Left renal cortex interstitium (tissue), 4 donors: ENCODE measurements around the gene CELSR2. TPM values are rescaled to one million over a fixed set of nuclear protein-coding genes. Genes with fewer than 3 reads are reported as not detected.

Experiments used
- DNase-seq, 4 donors: peaks; one replicate each; pipeline ENCODE4 v3.0.0-alpha.2; 2013; ENCODE audit warnings: low read depth in 4 of 4, low spot score in 2 of 4, missing footprints in 1 of 4
- polyA plus RNA-seq, 4 donors: library from polyadenylated mRNA; unstranded; fragments of 120-200 nt; gene quantifications; one replicate each; pipeline ENCODE4 v1.2.1, GENCODE V29; 2013; ENCODE audit not compliant: insufficient read length in 4 of 4

Gene CELSR2
- polyA plus RNA-seq, 4 donors: 23.6 to 46.9 (median 32.9) TPM

DNA sequence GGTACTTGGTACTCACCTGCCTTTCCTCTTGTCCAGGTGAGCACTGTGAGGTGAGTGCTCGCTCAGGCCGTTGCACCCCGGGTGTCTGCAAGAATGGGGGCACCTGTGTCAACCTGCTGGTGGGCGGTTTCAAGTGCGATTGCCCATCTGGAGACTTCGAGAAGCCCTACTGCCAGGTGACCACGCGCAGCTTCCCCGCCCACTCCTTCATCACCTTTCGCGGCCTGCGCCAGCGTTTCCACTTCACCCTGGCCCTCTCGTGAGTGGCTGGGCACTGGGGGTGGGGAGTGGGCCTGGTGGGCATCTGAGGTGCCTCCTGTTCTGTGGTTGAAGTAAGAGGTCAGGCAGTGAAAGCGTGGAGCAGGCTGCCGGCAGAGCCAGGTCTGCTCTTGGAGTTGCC lies 11.7 kb downstream of the CELSR2 start:
- no peak for DNase-seq

DNA sequence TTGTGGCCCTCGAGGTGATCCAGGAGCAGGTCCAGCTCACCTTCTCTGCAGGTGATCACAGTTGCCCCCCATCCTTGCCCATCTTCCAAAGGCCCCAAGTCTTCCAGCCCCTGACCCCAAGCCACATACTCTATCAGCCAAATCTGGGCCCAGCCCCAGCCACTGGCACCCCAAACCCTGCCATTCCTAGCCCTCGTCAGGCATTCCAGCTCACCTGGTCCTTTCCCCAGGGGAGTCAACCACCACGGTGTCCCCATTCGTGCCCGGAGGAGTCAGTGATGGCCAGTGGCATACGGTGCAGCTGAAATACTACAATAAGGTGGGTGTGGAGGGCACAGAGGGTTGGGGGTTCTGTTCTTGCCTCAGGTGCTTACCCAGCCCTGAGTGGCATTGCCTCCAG lies 12.2 kb downstream of the CELSR2 start:
- DNase-seq: no peak

DNA sequence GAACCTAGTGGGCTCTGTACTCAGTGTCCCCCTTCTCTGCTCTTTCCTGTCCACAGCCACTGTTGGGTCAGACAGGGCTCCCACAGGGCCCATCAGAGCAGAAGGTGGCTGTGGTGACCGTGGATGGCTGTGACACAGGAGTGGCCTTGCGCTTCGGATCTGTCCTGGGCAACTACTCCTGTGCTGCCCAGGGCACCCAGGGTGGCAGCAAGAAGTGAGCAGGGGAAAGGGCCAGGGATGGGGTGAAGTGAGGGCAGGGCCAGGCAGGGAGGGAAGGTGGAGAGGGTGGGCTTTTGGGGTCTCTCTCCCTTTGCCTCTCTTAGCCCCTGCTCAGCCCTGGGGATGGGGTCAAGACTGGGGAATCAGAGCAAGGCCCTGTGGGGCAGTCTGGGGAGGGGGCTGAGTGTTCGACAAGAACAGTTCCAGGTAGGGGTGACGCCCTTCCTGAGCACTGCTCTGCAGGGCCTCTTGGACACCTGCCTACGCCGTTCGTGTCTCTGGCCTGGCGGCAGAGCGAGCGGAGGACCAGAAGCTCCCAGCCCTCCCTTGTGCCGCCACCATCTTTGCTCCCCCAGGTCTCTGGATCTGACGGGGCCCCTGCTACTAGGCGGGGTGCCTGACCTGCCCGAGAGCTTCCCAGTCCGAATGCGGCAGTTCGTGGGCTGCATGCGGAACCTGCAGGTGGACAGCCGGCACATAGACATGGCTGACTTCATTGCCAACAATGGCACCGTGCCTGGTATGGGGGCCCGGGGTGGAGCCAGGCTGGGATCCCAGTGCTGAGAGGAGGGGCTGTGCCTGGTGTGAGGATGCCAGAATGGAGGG lies 13.1 kb downstream of the CELSR2 start:
- DNase-seq: no peak

DNA sequence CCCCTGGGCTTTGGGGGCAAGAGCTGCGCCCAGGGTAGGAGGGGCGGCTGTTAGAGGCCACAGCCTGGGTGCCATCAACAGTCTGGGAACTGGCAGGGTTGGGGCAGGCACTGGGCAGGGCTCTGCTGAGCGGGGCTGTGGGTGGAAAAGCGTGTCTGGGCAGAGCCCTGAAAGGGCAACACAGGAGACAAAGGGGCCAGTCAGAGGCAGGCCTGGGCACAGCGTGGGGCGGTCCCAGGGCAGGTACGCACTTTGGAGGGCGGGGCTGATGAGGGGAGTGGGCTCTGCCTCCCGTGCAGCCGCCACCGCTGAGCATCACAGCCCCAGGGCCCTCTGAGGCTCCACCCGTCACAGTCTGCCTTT lies 13.9 kb downstream of the CELSR2 start:
- DNase-seq: no peak

DNA sequence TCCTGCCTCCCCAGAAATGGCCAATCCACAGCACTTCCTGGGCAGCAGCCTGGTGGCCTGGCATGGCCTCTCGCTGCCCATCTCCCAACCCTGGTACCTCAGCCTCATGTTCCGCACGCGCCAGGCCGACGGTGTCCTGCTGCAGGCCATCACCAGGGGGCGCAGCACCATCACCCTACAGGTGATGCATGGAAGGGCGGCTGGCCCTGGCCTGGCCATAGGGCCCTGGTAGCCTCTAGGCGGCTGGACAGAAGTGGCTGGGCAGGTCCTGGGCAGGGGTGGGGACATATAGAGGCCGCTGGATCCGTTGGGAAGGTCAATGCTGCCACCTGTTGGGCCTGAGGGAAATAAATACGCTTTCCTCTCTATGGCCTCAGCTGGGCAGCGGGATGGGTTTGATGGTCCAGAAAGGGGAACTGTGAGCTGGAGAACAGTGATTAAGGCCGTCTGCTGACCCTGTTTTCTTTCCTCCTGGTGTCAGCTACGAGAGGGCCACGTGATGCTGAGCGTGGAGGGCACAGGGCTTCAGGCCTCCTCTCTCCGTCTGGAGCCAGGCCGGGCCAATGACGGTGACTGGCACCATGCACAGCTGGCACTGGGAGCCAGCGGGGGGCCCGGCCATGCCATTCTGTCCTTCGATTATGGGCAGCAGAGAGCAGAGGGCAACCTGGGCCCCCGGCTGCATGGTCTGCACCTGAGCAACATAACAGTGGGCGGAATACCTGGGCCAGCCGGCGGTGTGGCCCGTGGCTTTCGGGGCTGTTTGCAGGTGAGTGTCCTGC lies 14.4 kb downstream of the CELSR2 start:
- DNase-seq: no peak

DNA sequence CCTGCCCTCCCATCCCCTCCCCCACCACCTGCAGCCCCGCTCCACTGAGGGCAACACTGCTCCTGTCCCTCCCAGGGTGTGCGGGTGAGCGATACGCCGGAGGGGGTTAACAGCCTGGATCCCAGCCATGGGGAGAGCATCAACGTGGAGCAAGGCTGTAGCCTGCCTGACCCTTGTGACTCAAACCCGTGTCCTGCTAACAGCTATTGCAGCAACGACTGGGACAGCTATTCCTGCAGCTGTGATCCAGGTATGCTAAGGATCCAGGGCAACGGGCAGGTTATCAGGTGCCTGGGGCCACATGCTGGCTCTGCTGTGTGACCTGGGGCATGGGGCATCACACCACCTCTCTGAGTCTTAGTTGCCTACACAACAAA lies 15.0 kb downstream of the CELSR2 start:
- no peak for DNase-seq

DNA sequence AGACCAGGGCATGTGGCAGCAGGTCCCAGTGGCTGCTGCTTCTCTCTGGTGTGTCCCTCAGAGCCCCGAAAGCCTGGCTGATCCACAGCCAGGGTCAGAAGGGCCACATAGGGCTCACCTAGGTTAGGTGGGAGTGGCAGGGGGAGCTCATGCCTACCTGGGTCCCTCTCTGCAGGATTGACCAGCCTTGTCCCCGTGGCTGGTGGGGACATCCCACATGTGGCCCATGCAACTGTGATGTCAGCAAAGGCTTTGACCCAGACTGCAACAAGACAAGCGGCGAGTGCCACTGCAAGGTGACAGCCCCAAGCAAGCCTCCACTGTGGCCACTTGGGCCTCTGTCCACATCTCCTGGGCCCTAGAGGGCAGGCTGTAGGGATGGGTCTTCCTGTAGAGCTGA lies 15.7 kb downstream of the CELSR2 start:
- no peak for DNase-seq

DNA sequence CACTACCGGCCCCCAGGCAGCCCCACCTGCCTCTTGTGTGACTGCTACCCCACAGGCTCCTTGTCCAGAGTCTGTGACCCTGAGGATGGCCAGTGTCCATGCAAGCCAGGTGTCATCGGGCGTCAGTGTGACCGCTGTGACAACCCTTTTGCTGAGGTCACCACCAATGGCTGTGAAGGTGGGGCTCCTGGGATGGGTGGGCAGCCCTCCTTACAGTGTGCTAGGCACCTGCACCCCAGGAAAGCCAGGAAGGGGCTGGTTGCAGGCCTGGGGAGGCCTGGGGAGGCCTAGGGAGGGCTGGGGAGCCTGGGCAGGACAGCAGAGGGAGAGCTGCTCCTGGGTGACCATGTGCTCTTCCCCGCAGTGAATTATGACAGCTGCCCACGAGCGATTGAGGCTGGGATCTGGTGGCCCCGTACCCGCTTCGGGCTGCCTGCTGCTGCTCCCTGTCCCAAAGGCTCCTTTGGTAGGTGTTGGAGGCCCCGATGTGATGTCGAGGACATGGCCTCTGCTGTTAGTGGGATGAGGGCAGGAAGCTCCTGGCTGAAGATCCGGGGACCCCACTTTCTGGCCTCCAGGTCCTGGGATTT lies 16.5 kb downstream of the CELSR2 start:
- no peak for DNase-seq

DNA sequence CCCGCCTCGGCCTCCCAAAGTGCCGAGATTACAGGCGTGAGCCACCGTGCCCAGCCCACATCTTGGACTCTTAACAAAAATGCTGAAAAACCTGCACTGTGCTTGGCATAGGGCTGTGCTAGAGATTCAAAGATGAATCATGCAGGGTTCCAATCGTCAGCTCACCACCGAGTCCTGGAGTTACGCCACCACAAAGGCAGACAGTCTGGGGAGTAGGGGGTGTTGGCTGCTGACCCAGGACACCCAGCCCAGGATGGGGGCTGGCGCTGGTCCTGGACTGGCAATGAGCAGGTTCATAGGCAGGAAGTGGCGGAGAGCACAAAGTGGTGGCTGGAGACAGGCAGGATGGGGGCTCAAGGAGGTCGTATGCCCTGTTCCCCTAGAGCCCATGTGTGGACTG lies 17.6 kb downstream of the CELSR2 start:
- DNase-seq: no peak

DNA sequence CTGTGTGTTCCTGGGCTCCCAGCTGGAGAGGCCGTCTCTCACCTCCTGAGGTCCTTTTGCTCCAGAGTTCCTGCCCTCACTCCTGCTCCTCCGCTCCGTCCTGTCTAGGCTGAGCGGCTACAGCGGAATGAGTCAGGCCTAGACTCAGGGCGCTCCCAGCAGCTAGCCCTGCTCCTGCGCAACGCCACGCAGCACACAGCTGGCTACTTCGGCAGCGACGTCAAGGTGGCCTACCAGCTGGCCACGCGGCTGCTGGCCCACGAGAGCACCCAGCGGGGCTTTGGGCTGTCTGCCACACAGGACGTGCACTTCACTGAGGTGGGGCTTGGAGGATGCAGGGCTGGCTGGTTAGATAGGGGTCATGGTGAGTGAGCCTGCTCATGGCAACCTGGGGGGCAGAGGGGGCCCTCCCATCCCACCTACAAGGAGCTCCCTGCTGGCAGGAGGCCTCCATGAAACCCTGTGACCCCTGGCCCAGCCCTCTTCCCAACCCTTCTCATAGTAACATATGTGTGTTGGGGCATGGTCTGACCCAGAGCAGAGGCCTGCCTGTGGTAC lies 18.5 kb downstream of the CELSR2 start:
- no peak for DNase-seq

DNA sequence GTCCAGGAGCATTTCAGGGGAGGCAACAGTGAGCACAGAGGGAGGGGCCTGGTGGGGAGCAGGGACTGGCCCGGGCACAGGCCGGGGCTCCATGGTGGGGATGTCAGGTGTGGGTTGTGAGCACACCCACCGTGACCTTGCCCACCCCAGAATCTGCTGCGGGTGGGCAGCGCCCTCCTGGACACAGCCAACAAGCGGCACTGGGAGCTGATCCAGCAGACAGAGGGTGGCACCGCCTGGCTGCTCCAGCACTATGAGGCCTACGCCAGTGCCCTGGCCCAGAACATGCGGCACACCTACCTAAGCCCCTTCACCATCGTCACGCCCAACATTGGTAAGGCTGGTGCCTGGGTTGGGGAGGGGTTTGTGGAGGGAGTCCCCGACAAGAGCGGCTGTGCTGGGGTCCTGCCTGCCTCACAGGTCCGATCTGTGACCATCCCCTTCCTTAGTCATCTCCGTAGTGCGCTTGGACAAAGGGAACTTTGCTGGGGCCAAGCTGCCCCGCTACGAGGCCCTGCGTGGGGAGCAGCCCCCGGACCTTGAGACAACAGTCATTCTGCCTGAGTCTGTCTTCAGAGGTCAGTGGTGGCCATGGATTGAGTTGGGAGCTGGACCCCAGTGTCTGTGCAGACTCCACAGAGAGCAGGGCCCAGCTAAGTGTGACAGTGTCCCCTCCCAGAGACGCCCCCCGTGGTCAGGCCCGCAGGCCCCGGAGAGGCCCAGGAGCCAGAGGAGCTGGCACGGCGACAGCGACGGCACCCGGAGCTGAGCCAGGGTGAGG lies 19.3 kb downstream of the CELSR2 start:
- DNase-seq: no peak

DNA sequence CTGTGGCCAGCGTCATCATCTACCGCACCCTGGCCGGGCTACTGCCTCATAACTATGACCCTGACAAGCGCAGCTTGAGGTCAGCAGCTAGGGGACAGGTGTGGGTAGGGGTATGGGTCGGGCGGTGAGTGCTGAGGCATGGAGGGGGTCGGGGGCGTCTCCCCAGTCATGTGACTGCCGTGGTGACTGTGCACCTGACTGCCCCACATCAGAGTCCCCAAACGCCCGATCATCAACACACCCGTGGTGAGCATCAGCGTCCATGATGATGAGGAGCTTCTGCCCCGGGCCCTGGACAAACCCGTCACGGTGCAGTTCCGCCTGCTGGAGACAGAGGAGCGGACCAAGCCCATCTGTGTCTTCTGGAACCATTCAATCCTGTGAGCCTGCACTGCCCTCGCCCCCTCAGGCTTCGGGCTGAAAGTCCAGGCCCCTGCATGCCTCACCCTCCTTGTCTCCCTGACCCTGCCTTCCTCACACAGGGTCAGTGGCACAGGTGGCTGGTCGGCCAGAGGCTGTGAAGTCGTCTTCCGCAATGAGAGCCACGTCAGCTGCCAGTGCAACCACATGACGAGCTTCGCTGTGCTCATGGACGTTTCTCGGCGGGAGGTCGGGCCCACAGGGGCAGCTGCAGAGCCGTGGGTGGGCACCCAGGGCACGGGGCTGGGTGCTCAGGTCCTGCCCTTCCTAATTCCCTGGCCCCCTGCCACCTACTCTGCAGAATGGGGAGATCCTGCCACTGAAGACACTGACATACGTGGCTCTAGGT lies 20.1 kb downstream of the CELSR2 start:
- DNase-seq: no peak

DNA sequence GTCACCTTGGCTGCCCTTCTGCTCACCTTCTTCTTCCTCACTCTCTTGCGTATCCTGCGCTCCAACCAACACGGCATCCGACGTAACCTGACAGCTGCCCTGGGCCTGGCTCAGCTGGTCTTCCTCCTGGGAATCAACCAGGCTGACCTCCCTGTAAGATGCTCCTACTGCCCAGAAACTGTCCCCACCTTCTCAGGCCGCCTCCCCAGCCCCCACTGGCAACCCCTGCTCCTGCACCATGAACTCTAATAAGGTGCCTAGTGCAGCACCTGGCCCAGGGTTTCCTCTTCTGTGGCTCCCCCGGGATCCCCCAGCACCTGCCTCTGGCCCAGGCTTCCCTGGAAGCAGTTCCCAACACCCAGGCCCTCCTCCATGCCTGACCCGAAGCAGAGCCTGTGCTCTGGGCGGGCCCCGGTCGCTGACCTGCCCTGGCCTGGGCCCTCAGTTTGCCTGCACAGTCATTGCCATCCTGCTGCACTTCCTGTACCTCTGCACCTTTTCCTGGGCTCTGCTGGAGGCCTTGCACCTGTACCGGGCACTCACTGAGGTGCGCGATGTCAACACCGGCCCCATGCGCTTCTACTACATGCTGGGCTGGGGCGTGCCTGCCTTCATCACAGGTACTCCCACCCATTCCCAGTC lies 20.8 kb downstream of the CELSR2 start:
- DNase-seq: no peak

DNA sequence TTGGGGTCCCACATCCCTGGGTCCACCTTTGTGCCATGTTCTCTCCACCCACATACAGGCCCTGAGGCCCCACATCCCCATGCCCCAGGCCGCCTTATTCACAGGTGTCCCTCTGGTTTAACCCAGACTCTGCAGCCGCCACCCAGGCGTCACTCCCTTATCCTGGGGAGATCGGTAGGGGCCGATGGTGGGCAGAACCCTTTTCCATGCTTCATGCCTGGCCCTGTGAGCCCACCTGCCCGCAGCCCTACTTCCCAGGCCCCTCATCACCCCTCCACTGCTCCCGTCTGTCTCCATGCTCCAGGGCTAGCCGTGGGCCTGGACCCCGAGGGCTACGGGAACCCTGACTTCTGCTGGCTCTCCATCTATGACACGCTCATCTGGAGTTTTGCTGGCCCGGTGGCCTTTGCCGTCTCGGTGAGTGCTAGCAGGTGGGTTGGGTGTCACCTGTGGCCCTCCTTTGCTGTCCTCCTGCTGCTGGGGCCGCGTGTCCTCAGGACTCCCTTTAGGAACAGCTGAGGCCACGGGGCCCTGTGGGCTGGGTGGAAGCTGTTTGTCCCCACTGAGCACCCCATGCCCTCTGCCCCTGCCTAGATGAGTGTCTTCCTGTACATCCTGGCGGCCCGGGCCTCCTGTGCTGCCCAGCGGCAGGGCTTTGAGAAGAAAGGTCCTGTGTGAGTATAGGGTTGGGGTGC lies 21.4 kb downstream of the CELSR2 start:
- no peak for DNase-seq

DNA sequence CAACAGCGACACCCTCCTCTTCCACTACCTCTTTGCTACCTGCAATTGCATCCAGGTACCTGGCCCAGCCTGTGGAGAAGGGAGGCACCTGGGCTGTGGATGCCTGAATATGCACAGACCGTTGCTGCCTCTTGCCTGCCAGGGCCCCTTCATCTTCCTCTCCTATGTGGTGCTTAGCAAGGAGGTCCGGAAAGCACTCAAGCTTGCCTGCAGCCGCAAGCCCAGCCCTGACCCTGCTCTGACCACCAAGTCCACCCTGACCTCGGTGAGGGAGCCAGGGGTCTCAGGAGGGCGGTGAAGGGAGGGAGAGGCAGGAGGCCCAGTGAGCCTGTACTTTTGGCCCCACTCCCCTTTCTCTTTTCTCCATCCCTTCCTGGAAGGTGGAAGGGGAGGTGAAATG lies 22.1 kb downstream of the CELSR2 start:
- no peak for DNase-seq

DNA sequence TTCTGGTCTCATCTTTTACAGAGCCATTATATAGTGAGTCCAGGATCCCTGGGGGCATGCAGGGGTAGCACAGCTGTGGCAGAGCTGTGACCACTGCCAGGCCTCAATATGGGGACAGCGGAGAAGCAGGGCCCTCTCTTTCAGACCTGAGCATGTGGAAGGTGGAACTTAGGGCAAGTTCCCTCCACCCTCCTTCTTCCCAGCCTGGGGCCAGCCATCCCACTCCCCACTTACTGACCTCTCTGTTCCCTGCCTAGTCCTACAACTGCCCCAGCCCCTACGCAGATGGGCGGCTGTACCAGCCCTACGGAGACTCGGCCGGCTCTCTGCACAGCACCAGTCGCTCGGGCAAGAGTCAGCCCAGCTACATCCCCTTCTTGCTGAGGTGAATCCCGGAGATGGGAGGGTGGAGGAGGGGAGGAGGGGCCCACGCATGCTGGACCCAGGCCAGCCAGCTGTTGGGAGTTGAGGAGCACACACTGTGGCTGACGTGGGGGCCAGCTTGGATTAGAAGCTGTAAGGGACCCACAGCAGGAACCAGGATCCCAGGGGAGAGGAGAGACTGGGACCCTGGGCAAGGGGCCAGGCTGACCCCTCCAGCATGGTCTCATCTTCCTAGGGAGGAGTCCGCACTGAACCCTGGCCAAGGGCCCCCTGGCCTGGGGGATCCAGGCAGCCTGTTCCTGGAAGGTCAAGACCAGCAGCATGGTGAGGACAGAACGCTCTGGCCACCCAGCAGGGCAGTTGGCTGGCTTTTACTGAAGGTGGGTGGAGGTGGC lies 22.9 kb downstream of the CELSR2 start:
- DNase-seq: no peak

DNA sequence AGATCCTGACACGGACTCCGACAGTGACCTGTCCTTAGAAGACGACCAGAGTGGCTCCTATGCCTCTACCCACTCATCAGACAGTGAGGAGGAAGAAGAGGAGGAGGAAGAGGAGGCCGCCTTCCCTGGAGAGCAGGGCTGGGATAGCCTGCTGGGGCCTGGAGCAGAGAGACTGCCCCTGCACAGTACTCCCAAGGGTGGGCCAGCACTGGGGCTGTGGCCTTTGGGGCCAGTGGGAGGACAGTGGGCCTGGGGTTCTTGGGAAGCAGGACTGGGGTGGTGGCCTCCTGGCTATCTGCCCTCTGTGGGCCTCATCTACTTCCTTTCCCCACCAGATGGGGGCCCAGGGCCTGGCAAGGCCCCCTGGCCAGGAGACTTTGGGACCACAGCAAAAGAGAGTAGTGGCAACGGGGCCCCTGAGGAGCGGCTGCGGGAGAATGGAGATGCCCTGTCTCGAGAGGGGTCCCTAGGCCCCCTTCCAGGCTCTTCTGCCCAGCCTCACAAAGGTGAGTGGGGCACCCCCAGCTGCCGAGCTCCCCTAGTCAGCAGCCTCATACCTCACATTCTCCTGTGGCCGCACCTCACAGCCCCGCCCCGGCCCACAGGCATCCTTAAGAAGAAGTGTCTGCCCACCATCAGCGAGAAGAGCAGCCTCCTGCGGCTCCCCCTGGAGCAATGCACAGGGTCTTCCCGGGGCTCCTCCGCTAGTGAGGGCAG lies 23.6 kb downstream of the CELSR2 start:
- no peak for DNase-seq
